CD4-positive, alpha-beta T cell treated with Interleukin-6 for 4 hours (primary cell): ENCODE data around the gene ITIH1.

ENCODE experiments used
- DNase-seq: peaks from one replicate; pipeline ENCODE4 v3.0.0-alpha.2; 2020; ENCODE audit warnings: mixed read lengths

The ITIH1 gene

DNA sequence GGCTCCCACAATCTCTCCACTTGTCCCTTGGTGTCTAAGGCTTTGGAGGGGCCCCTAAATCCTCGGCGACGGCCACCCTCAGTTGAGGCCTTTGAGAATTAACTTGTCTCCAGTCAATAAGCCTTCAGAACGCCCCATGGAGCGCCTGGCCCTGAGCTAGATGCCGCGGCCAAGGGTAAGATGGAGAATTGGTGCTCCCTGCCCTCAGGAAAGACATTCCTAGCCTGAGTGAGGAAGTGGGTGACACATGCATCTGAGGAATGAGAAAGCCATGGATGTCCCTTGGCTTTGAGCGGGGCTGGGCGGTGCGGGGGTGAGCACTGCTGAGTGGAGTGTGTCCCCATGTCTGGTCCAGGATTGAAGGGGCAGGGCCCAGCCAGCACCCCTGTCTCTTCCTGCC is 39.8 kb downstream of the ITIH1 start:
- DNase-seq, result no peak

DNA sequence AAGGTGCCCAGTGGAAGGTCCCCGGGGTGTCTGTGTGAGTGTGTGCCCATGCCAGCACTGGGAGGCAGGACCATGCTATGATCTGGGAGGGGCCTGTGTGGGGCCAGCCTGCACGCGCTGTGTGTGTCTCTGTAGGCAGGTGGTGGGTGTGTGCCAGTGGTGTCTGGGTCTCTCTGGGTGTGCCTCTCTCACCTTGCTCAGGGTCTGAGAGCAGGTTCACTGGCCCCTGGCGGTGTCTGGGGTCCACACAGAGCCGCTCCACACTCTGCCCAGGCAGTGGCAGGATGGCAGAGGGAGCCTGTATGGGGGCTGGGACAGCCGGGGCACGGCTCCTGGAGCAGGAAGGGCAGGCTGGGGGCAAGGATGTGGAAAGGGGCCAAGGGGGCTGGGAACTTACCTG is 40.5 kb downstream of the ITIH1 start:
- no peak for DNase-seq

DNA sequence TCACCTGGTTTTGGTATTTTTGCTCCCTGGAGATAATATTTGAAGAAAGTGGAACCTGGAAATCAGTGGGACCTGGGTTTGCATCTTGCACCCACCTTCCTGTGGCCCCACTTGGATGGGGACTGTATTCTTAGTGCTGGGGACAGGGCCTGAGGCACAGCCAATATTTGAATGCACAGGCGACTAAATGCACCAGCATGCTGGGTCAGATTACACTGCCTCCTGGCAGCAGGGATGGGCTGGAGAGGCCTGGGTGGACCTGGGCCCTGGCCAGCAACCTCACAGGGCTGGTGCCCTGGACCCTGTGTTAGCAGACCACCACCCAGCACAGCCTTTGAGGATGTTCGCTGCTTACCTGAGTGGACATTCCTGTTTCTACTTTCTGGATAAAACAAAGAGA is 42.5 kb downstream of the ITIH1 start:
- DNase-seq, result no peak

DNA sequence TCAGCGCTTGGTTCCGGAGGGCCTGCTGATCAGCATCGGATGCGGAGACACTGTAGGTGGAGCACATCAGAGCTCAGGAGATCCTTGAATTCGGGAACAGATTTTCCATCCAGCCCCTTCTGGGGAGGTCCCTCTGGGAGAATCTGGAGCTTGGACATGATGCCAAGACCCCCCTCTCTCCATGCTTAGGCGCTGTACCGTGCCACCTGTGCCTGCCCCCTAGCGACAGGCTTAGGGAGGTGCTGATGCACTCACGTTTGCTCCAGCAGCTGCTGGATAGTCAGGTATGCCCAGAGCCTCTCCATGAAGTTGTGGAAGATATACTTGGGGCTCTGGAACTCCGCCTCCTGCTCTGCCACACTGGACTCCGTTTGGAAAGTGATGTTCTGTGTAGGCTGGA is 43.3 kb downstream of the ITIH1 start:
- peak; percentile 7 for DNase-seq

DNA sequence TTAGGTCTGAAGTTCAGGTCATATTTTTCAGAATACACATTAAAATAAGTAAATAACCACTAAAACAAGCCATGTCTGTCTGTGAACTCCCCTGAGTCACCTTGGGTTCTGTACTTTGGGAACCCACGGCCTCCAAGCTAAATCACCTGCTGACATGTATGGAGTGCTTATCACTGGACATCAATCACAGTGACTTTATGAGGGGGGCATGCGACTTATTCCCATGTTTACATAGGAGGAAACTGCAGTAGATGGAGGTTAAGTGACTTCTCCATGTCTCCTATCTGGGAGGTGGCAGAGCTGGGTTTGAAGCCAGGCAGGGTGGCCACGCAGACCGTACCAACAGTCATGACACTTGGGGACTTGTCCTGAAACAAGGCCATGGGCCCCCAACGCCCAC is 45.0 kb downstream of the ITIH1 start:
- no peak for DNase-seq

DNA sequence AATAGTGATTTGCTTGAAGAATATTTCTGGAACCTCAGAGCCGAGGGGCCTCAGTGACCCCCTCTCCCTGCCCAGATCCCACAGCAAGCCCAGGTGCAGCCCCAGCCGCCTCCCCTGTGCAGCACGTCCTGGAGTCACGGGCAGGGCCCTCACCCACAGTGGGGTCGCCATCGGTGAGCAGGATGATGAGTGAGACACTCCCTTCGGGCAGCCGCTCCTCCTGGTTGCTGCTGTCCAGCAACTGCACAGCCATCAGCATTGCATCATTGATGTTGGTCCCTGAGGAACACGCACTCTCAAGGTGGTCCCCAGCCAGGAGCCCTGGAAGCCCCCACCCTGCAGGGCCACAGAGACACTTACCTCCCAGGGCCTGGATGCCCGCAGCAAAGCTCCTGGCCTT is 46.6 kb downstream of the ITIH1 start:
- no peak for DNase-seq

DNA sequence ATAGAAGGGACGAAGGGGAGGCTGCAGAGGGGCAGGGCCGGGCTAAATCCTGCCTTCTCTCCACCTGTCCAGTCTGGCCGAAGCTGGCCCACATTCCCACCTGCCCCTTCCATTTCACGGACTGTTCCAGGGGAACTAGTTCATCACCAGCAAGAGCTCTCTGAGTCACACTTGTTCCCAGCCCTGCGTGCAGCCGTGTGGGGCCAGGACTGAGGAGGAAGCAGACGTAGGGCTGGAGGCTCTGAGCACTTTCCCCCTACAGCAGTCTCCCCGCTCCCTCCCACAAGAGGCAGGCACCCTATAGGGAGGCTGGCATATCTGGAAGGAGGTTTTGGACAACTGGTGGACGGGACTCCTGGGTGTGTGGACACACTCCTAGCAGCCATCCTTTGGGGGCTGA is 50.0 kb downstream of the ITIH1 start:
- DNase-seq, result no peak

DNA sequence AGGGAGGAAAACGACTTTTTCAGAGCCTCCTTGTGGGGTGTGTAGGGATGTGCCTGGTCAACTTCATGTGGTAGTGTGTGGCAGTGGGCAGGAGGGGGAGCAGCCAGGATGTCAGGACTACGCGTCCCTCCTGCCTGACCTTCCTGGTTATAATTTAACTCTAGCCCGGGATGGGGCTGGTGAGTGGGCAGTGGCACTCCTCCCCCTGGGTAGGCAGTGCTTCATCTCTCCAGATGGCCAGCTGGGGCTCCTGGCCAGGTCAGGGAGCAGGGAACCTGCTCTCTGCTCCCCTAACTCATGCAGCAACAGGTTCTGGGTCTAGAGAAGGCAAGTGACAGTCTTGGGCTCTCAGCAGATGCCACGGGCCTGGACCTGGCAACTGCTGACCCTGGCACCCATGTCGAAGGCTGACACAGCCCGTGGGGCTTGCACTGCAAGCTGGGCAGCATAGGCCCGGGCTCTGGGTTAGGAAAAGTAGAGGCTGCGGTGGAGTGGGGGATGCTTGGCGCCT is 50.5 kb downstream of the ITIH1 start:
- no peak for DNase-seq

DNA sequence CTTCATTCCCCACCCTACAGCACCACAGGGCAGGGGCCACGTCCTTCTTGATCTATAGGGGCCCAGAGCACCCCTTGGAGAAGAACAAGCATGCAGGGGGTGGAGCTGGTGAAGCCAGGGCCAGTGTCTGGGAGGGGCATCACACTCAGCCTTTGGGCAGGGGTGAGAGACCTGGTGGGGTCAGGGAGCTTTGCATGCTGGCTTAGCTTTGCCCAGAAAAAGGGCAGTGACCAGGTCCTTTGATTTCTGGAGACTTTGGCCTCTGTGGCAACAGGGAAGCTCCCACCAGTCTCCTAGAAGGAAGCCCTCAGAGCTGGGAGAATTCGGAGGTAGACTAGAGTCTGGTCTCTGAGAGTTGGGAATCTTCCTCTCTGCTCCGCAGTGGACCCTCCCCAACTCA is 52.1 kb downstream of the ITIH1 start:
- DNase-seq, result no peak

DNA sequence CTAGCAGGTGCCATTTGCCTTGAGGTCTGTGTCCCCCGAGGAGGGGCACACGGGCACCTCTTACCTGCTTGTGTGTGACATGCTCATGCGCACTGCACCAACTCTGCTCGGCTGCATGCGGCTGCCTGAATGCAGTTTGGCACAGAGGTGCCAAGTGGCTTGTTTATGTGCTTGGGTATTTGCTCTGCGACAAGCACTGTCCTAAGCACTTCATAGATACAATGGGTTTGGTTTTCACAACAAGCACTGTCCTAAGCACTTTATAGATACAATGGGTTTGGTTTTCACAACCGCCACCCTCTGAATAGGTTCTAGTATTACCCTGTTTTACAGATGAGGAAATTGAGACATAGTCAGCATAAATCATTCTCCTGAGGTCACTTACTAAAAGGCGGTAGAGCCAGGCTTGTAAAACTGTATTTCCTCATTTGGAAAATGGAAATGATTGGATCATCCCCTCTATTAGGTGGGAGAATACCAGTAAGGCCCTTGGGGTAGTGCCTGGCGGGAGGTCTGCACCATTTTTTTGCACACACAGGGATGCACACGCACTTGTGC is 52.6 kb downstream of the ITIH1 start:
- DNase-seq, result no peak

DNA sequence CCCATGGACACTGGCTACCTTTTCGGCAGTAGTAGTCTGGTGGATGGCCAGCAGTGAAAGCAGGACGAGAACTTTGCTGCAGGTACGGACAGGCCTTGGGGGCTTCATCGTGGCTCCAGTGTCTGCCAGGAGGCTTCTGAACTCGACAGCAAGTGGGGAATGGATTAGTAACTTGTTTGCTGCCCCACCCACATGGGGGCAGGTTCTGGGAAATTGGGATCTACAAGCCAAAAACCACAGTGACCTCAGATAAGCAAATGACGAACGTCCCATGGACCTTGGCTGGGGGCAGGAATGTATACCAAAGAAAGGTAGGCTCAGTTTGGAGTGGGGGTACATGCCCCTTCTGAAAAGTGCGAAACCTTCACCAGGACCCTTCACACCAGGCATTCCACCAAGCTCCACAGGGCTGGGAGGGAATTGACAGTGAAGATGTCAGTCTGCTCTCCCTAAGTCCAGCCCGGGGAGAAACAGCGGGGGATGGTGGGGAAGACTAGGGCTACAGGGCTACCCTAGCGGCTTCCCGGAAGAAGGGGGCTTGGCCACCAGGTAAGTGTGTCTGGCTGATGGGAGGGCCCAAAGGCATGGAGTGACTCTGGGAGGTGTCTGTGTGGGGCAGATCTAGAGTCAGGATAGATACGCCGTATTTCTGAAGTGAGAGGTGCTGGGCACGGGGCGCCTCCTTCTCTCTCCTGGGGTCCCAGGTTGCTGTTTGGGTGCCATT is 53.3 kb downstream of the ITIH1 start, which contains the start of gene ITIH4:
TSS of gene ITIH4 (minus strand) at position 138 of the 724 bp plus-strand sequence. CDS start at position 108, 30 bp downstream.
- DNase-seq, result no peak

DNA sequence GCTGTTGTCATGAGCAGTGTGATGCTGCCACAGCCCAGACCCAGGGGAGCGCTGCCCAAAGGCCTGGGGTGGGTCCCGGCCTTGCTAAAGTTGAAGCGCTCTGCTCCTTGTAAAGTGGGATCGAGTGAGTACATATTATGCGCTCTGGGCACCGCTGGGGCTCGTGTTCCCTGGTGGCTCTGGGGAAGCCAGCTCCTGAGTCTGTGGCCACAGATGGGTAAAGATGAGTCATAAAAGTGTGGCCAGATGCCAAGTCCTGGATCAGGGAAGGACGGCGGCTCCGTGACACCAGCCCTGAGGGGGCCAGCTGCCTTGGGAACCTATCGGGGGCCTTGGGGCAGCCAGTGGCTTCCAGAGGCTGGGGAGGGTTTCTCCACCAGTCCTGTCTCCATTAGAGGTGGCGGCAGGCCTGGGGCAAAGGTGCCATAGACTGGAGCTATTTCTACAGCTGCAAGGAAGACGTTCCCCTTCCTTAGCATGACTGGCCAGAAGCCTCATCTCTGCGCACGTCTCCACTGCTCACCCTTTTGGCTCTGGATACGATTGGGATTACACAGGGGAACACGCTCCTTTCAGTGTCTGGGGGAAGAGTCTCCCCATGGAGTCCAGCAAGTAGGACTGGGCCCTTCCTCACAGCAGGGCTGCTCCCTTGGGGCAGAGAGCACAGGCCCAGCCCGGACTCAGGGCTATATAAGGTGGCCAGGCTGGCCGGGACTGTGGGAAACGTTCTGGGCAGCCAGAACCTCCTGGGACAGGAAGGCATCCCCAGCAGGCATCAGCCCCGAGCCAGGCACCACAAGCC is 54.3 kb downstream of the ITIH1 start:
- DNase-seq, result no peak

DNA sequence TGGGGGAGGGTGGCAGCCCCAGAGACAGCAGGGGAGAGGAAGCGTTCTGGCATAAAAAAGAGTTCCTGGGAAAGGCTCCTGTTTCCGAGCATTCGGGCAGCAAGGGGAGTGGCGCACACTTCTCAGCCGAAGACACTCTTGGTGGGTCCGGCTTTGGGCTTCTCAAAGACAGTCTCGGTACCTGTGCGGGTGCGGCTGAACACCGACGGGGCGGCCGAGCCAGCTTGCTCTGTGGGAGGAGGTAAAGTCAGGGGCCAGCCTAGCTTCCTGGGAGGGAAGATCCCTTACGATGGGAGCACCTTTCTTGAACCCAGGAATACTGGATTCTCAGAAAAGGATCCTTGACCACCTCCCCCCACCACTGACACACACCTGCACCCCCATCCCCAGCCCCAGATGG is 55.8 kb downstream of the ITIH1 start:
- no peak for DNase-seq

DNA sequence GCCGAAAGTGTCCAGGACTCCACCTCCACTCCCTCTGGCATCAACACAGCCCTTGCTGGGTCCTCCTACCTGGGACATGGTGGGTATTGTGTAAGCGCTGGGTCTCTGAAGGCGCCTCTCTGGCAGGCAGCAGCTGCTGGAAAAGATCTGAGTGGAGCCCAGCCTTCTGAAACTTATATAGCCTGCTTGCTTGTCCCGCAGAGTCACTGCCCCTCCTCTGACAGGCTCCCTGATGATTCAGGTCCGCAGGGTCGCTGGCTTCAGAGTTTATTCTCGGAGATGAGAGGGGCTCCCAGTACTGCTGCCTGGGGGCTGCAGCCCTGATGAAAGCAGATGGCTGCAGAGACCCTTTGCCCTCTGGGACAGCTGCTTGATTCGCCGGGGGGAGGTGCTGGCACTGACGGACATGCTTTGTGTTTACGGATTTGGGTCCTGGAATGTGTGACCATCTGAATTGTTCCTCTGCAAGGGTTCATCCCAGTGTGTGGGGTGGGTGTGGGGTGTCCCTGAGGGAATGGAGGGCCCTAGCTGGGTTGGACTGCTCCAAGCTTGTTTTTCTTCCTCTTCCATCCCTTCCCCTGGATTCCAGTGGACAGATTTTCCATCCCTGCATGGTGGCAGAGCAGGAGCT is 57.6 kb downstream of the ITIH1 start, which contains the start of gene MUSTN1:
TSS of gene MUSTN1 (minus strand) at position 149 of the 631 bp plus-strand sequence. CDS start at position 78, 71 bp downstream.
- no peak for DNase-seq

DNA sequence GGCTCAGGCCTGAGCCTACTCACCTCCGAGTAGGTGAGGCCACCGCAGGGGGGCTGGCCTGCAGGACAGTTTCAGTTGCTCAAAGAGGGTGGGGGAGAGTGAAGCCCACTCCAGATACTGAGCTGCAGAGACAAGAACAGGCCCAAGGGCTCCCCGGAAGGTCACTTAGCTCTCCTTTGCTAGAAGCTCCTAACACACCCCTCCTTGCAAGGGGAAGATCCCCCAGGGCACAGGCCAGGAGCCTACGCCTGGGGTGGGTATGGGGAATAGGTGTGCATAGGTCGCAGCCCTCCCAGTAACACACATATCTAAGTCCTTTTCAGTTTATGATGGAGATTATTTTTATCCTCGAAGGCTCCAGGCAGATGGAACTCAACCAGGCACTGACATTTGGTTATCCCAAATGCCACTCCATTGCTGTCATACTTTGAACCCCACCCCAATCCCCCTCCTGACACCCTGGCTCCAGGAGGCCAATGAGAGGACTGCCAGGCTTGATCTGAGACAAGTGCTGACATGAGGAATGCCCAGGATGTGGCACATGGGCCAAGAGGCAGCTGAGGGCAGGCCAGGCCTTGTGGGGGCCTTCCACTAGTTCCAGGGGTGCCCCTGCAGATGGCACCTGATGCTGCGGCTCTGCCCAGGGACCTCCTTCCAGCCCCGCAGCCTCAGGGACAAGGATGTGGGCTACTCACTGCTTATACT is 58.5 kb downstream of the ITIH1 start:
- DNase-seq, result no peak

DNA sequence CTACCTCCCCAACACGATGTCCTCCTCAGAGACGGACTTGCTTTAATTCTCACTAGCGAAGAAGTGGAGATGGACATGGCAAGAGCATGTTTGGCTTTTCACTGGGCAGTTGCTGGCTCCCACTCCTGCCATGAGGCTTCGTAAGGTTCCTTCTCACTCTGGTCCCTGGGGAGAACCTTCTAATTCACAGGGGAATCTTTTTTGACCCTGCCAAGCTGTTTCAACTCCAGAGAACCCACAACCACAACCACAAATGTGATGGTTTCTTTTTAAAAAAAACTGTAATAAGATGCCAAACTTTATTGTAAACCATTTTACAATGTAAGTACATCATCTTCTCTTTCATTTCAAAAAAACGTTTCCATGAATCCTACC is 59.1 kb downstream of the ITIH1 start:
- no peak for DNase-seq

DNA sequence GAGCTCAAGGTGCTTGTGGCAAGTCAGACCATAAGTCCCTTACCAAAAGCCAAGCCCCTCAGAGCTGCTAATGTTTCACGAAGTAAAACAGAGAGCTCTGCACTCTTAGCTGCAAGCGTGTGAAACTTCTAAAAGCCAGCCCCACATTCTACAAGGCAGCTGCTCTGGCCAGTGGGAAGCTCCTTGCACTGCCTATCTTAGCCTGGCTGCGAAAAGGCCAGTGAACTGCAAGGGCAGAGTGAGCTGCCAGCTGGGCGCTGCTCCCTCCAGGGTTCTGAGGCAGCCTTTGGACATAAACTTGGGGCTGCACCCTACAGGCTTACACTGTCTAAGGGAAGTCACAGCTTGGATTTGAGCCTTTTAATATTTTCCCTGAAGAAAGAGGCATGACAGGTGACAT is 59.6 kb downstream of the ITIH1 start:
- no peak for DNase-seq

DNA sequence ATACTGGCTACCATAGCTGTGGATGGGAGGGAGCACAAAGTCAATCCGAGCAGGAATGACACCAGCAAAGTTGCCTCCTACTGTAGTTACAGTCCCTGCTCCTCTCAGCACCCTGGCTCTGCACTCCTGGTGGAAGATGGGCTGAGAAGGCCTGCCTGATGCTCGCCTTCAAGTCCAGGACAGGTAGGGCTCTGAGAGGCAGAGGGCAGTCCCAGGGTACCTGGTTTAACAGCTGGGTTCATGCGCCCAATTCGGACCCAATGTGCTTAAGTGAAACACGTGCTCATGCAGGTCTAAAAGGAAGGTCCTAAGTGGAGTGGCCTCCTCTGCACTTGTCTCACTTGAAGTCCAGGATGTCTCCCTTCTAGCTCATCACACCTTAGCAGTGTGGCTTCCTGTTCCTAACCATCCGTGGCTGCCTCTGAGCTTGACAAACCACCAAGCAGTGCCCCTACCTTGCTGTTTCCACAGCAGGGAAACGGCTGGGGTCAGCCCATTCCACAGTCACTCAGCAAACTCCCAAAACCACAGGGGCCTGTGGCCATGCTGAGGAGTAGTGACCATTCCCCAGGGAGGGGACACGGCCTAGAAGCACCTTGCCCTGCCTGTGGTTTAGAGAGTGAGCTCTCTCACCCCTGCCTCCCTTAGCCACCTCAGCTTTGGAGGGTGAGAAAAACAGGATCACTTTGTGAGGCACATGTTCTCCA is 61.3 kb downstream of the ITIH1 start:
- peak; percentile 11 for DNase-seq

DNA sequence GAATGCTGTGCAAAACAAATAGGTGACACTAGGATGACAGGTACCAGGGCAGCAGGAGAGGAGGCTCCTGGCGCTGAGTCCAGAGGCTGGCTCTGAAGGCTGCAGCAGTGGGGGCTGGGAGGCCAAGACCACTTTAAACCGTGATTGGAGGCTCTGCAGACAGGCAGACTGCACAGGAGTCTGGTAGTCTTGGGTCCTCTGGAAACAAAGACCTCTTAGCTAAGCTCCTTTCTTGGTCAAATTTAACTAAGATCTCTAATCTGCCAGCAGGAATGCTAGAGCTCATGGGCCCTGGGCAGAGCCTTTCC is 61.8 kb downstream of the ITIH1 start:
- DNase-seq, result no peak

DNA sequence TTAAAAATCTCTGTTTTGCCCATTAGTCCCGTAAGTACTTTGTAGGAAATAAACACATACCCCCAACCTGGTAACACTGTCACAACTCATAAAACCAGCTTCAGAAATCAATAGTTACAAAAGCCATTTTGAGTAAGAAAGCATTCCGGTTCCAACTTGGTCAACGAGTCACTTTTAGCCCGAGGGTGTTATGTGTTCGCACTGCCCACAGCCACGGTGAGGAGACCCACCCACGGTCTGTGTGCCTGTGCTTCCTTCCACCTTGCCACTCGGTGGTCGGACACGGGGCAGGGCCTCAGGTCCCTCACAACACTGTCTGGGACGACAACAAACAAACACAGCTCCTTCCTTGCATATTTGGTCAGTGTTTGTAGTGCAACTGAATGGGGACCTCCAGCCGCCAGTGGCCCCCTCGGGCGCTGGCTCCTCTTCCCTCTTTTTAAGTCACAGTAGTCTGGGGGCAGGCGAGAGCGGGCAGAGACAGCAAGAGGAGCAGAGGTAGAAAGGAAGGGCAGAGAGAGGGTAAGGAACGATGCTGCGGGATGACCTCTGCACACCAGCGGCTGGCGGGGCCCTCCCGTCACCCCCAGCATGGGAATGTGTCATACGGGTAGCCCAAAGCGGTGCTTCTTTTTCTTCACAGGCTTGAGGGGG is 62.6 kb downstream of the ITIH1 start:
- no peak for DNase-seq

DNA sequence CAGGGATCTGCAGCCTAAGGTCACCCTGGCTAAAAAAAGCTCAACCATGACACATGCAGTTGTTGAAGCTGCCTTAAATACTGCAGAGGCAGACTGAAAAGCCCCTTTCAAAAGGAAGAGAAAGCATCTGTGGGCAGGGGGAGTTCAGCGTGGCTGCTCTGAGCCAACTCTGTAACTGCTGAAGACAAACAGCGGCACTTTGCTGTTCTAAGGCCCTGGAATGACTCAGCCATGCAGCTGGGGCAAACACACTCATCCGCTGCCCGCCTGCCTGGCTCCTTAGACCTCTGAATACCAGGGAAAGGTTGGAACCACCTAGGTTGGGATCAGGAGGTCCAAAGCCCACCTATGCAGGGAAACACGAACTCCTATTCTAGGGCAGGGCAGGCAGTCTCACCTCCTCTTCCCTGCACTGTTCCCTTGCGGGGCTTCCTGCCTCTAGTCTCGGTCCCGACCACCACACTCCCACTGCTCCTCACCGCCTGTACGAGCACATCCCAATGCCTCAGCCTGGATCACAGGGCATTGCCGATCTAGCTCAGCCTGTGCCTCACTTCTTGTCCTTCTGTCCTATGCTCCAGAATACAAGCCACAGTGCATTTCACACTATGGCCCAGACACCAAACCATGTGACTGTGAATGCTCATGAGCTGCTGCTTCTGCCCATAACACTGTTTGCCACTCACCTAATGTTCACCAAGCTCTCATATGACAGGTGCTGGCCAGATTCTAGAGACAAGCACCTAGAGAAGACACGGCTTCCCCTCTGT is 64.0 kb downstream of the ITIH1 start:
- no peak for DNase-seq
